SJCRH30 (cell line): ENCODE data around the gene LETMD1. TPM values are rescaled to one million over a fixed set of nuclear protein-coding genes. Genes with fewer than 3 reads are reported as not detected.
"Not testable (repeated sequence)": the region's sequence is repeated elsewhere in the genome, so short reads cannot be mapped to it uniquely, and the experiment has no call there.

Experiments
- DNase-seq, 2 experiments: peaks; one replicate each; pipeline ENCODE4 v3.0.0-alpha.2; 2015 to 2020
- H3K27ac ChIP-seq: fragments of 250-450 bp; sonication (Bioruptor Pico); 2 replicates; pipeline ENCODE4 v1.5.1; 2020; ENCODE audit warnings: mild to moderate bottlenecking, moderate library complexity
- H3K27me3 ChIP-seq: fragments of 250-450 bp; sonication (Bioruptor Pico); 2 replicates; pipeline ENCODE4 v1.5.1; 2020; ENCODE audit warnings: mild to moderate bottlenecking, moderate library complexity
- H3K36me3 ChIP-seq: fragments of 250-450 bp; sonication (Bioruptor Pico); 2 replicates; pipeline ENCODE4 v1.5.1; 2020; ENCODE audit warnings: mild to moderate bottlenecking, moderate library complexity
- H3K4me1 ChIP-seq: fragments of 250-450 bp; sonication (Bioruptor Pico); 2 replicates; pipeline ENCODE4 v1.5.1; 2020; ENCODE audit warnings: mild to moderate bottlenecking, moderate library complexity
- H3K4me3 ChIP-seq: fragments of 250-450 bp; sonication (Bioruptor Pico); 2 replicates; pipeline ENCODE4 v1.5.1; 2020; ENCODE audit warnings: mild to moderate bottlenecking, moderate library complexity
- H3K9me3 ChIP-seq: fragments of 250-450 bp; sonication (Bioruptor Pico); replicated peaks from 2 replicates; pipeline ENCODE4 v1.5.1; 2020; ENCODE audit warnings: mild to moderate bottlenecking, moderate library complexity
- total RNA-seq: library from RNA; depleted of rRNA; stranded (reverse); fragments of >200 nt; shearing (Covaris generic); gene quantifications from 2 replicates; pipeline ENCODE4 v1.2.3, GENCODE V29; 2014; rRNA removed

LETMD1 gene
- total RNA-seq = 40.8 and 53.4 TPM in 2 replicates

GRCh38 chr12:51047655-51048540 lies at the start of gene LETMD1:
TSS of gene LETMD1 (plus strand) at chr12:51048327. CDS start at chr12:51048357, 30 bp downstream.
- DNase-seq = peak; percentile 97 to 99
- H3K36me3 ChIP-seq = 0 out of 2 replicates have a peak, but pooled peaks cover 5% of the 10 kb centered on the region
- H3K9me3 ChIP-seq = no peaks in the 10 kb centered on the region
- peak within 1 kb of the TSS; percentile 72 for H3K27ac ChIP-seq
- H3K27me3 ChIP-seq = no peaks in the 10 kb centered on the region
- peaks cover 23% of the 10 kb centered on the region for H3K4me1 ChIP-seq
- peak within 1 kb of the TSS; percentile 74 for H3K4me3 ChIP-seq

- peaks cover 42% of the 10 kb centered on the region for H3K36me3 ChIP-seq
- no peaks in the 10 kb centered on the region for H3K9me3 ChIP-seq
- no peak for DNase-seq
- no peaks in the 10 kb centered on the region for H3K27me3 ChIP-seq
- no peak overlapping the region for H3K4me3 ChIP-seq
- H3K27ac ChIP-seq = no peak overlapping the region
- no peaks in the 10 kb centered on the region for H3K4me1 ChIP-seq
Observed at GRCh38 chr12:50999093-50999492, 49.0 kb upstream of the LETMD1 start.

- H3K27ac ChIP-seq = no peak overlapping the region
- peaks cover 46% of the 10 kb centered on the region for H3K36me3 ChIP-seq
- H3K4me1 ChIP-seq = no peaks in the 10 kb centered on the region
- H3K9me3 ChIP-seq = no peaks in the 10 kb centered on the region
- no peak for DNase-seq
- H3K27me3 ChIP-seq = no peaks in the 10 kb centered on the region
- H3K4me3 ChIP-seq = no peak overlapping the region
Observed at GRCh38 chr12:51000245-51000644, 47.9 kb upstream of the LETMD1 start.

- H3K27me3 ChIP-seq = no peaks in the 10 kb centered on the region
Observed at GRCh38 chr12:51001799-51002198, 46.3 kb upstream of the LETMD1 start.

GRCh38 chr12:51004504-51004903 lies 43.6 kb upstream of the LETMD1 start:
- Histone ChIP-seq H3K36me3 (peaks cover 50% of the 10 kb centered on the region), H3K4me1 (no peaks in the 10 kb centered on the region), H3K27ac (no peak overlapping the region), H3K27me3 (no peaks in the 10 kb centered on the region), H3K9me3 (no peaks in the 10 kb centered on the region), H3K4me3 (no peak overlapping the region)
- no peak for DNase-seq

More at GRCh38 chr12:51001799-51002198, 46.3 kb upstream of the LETMD1 start:
- no peak overlapping the region for H3K27ac ChIP-seq
- peaks cover 37% of the 10 kb centered on the region for H3K36me3 ChIP-seq
- H3K4me1 ChIP-seq = no peaks in the 10 kb centered on the region
- H3K9me3 ChIP-seq = no peaks in the 10 kb centered on the region
- DNase-seq = no peak
- H3K4me3 ChIP-seq = no peak overlapping the region

- peaks cover 47% of the 10 kb centered on the region for H3K36me3 ChIP-seq
- DNase-seq = no peak
- H3K27me3 ChIP-seq = no peaks in the 10 kb centered on the region
Observed at GRCh38 chr12:51005030-51005429, 43.1 kb upstream of the LETMD1 start.

GRCh38 chr12:51005671-51006070 lies 42.5 kb upstream of the LETMD1 start:
- Histone ChIP-seq H3K9me3 (no peaks in the 10 kb centered on the region), H3K4me3 (no peak overlapping the region), H3K27ac (no peak overlapping the region), H3K36me3 (peaks cover 41% of the 10 kb centered on the region), H3K27me3 (no peaks in the 10 kb centered on the region), H3K4me1 (no peaks in the 10 kb centered on the region)
- no peak for DNase-seq

More at GRCh38 chr12:51005030-51005429, 43.1 kb upstream of the LETMD1 start:
- H3K9me3 ChIP-seq = no peaks in the 10 kb centered on the region
- no peak overlapping the region for H3K27ac ChIP-seq
- no peak overlapping the region for H3K4me3 ChIP-seq
- no peaks in the 10 kb centered on the region for H3K4me1 ChIP-seq

GRCh38 chr12:51008329-51009055 lies 39.6 kb upstream of the LETMD1 start:
- no peak for DNase-seq
- Histone ChIP-seq H3K4me3 (no peak overlapping the region), H3K27ac (no peak overlapping the region), H3K9me3 (no peaks in the 10 kb centered on the region; the same call in 1 of the 2 replicates), H3K36me3 (peaks cover 32% of the 10 kb centered on the region), H3K4me1 (peaks cover 15% of the 10 kb centered on the region), H3K27me3 (no peaks in the 10 kb centered on the region)

GRCh38 chr12:51009056-51009440 lies 39.1 kb upstream of the LETMD1 start:
- Histone ChIP-seq H3K27me3 (no peaks in the 10 kb centered on the region), H3K36me3 (peaks cover 32% of the 10 kb centered on the region), H3K4me1 (peaks cover 19% of the 10 kb centered on the region), H3K27ac (no peak overlapping the region), H3K4me3 (no peak overlapping the region), H3K9me3 (no peaks in the 10 kb centered on the region; the same call in 1 of the 2 replicates)
- DNase-seq = no peak

GRCh38 chr12:51011955-51012354 lies 36.2 kb upstream of the LETMD1 start:
- Histone ChIP-seq H3K27ac (no peak overlapping the region), H3K9me3 (no peaks in the 10 kb centered on the region; the same call in 1 of the 2 replicates), H3K4me3 (no peak overlapping the region), H3K4me1 (peaks cover 26% of the 10 kb centered on the region), H3K27me3 (no peaks in the 10 kb centered on the region), H3K36me3 (peaks cover 19% of the 10 kb centered on the region)
- DNase-seq = no peak

GRCh38 chr12:51012570-51013236 lies 35.4 kb upstream of the LETMD1 start:
- H3K27me3 ChIP-seq = no peaks in the 10 kb centered on the region
- H3K9me3 ChIP-seq = no peaks in the 10 kb centered on the region; the same call in 1 of the 2 replicates
- peaks cover 12% of the 10 kb centered on the region for H3K36me3 ChIP-seq
- H3K27ac ChIP-seq = peak overlapping the region; percentile 32
- peak in 1 of 2 experiments; percentile 70 for DNase-seq
- H3K4me3 ChIP-seq = no peak overlapping the region
- peaks cover 26% of the 10 kb centered on the region for H3K4me1 ChIP-seq

GRCh38 chr12:51013441-51013840 lies 34.7 kb upstream of the LETMD1 start:
- Histone ChIP-seq H3K27ac (no peak overlapping the region), H3K27me3 (no peaks in the 10 kb centered on the region), H3K4me3 (no peak overlapping the region), H3K36me3 (peaks cover 6% of the 10 kb centered on the region), H3K4me1 (peaks cover 26% of the 10 kb centered on the region), H3K9me3 (no peaks in the 10 kb centered on the region; the same call in 1 of the 2 replicates)
- no peak for DNase-seq

GRCh38 chr12:51014467-51014866 lies 33.7 kb upstream of the LETMD1 start:
- not testable (repeated sequence) for H3K4me3 ChIP-seq, H3K27me3 ChIP-seq, H3K27ac ChIP-seq, H3K9me3 ChIP-seq, H3K36me3 ChIP-seq
- peaks cover 26% of the 10 kb centered on the region for H3K4me1 ChIP-seq
- peak in 1 of 2 experiments; percentile 44 for DNase-seq

- Histone ChIP-seq H3K4me3 (no peak overlapping the region), H3K36me3 (peaks cover 6% of the 10 kb centered on the region; the same call in 1 of the 2 replicates), H3K9me3 (no peaks in the 10 kb centered on the region; the same call in 1 of the 2 replicates), H3K4me1 (peaks cover 28% of the 10 kb centered on the region), H3K27me3 (no peaks in the 10 kb centered on the region), H3K27ac (no peak overlapping the region)
- no peak for DNase-seq
Observed at GRCh38 chr12:51017452-51017851, 30.7 kb upstream of the LETMD1 start.
